MCF 10A (cell line): ENCODE results near the gene HSD11B2. TPM values are rescaled to one million over a fixed set of nuclear protein-coding genes. Genes with fewer than 3 reads are reported as not detected.
A peak's percentile ranks its signal among the peaks of the same experiment; 100 is the strongest.

Experiments used
- BruUV-seq: library from RNA; stranded (reverse); fragments of 400-500 nt; replicated peaks from 2 replicates; lab custom pipeline; 2021; lab: Mats Ljungman, UMichigan
- CTCF ChIA-PET: fragments of 300-600 bp; sonication (Branson Sonifier 250); formaldehyde crosslinking; extraction: SDS; loops from one replicate; lab custom pipeline; 2021; ENCODE audit warnings: antibody characterized with exemption, inconsistent platforms; lab: Yijun Ruan, JAX
- POLR2A ChIA-PET: fragments of 300-600, 350-650 bp; sonication (Branson Sonifier 250); formaldehyde crosslinking; extraction: SDS; loops from one replicate; lab custom pipeline; 2020; ENCODE audit warnings: antibody characterized with exemption, inconsistent platforms; lab: Yijun Ruan, JAX
- DNase-seq: peaks from one replicate; pipeline ENCODE4 v3.0.0-alpha.2; 2018; ENCODE audit not compliant: unreplicated experiment
- H3K27ac Mint-ChIP-seq: one replicate; pipeline ENCODE4 v1.8.0; 2022; ENCODE audit warnings: mild to moderate bottlenecking, low read depth, mixed read lengths; ENCODE audit not compliant: unreplicated experiment
- H3K27me3 Mint-ChIP-seq: one replicate; pipeline ENCODE4 v1.8.0; 2022; ENCODE audit warnings: mixed read lengths; ENCODE audit not compliant: insufficient read depth, unreplicated experiment
- H3K36me3 Mint-ChIP-seq: one replicate; pipeline ENCODE4 v1.8.0; 2022; ENCODE audit warnings: mild to moderate bottlenecking, moderate library complexity, mixed read lengths; ENCODE audit not compliant: insufficient read depth, unreplicated experiment
- H3K4me1 Mint-ChIP-seq: one replicate; pipeline ENCODE4 v1.8.0; 2022; ENCODE audit warnings: mixed read lengths; ENCODE audit not compliant: insufficient read depth, unreplicated experiment
- H3K4me3 Mint-ChIP-seq: one replicate; pipeline ENCODE4 v1.8.0; 2022; ENCODE audit warnings: mild to moderate bottlenecking, moderate library complexity, mixed read lengths; ENCODE audit not compliant: unreplicated experiment
- H3K9me3 Mint-ChIP-seq: one replicate; pipeline ENCODE4 v1.8.0; 2022; ENCODE audit warnings: mixed read lengths; ENCODE audit not compliant: unreplicated experiment
- intact Hi-C: fragments of 100-400 bp; cut with micrococcal nuclease; formaldehyde crosslinking; loops from 2 replicates; pipeline ENCODE4 v1.14.1; 2022
- total RNA-seq: library from RNA; stranded (reverse); gene quantifications from 2 replicates; pipeline ENCODE4 v1.2.3, GENCODE V29; 2022
- TF ChIP-seq, protein P1 (sequence below): fragments of 200-600 bp; IDR thresholded peaks from one replicate; pipeline ENCODE4 v1.8.0; 2022; ENCODE audit warnings: antibody characterized with exemption, mild to moderate bottlenecking; ENCODE audit not compliant: unreplicated experiment

HSD11B2 gene
- total RNA-seq, 1 experiment from 2014 or later: 0.86 TPM

DNA sequence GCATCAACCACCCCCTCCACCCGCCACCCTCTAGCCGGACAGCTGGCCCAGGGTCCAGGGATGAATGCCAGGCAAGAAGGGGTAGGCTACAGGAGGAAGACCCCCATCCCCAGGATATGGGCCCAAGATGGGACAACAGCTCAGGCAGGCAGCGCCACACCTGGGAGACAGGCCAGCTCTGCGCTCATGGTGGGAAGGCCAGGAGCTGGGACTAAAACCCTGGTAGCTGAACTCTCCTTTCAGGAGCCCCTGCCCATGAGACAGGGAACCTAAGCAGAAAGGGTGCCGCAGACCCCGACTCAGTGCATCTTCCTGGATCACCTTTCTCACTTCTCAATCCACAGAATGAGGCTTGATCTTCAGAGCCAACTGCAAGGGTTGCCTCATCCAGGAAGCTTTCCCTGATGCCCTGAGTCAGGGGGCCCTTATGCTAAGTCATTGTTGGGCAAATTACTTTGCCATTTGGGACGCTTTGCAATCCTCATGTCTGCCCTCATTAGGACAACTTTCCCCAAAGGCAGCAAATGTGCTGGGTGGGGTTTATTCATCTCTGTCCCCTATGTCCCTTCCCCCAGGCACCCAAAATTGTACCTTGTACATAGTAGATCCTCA, 23.6 kb upstream of the HSD11B2 start:
- ChIA-PET CTCF (interaction anchor here (1.5 to 1.8 kb wide), 2 partner anchors 9 to 147 kb away, joined by 4 to 8 read pairs; partner anchors contain the start of gene ZDHHC1), POLR2A (no interaction called here)
- intact Hi-C loops: no loop called here
- Mint-ChIP-seq H3K4me1 (peaks cover 5% of the 10 kb centered on the region), H3K27me3 (no peaks in the 10 kb centered on the region), H3K9me3 (no peaks in the 10 kb centered on the region), H3K36me3 (no peaks in the 10 kb centered on the region), H3K4me3 (no peak overlapping the region), H3K27ac (no peak overlapping the region)
- BruUV-seq: no TSS peak
- TF ChIP-seq, protein P1, sequence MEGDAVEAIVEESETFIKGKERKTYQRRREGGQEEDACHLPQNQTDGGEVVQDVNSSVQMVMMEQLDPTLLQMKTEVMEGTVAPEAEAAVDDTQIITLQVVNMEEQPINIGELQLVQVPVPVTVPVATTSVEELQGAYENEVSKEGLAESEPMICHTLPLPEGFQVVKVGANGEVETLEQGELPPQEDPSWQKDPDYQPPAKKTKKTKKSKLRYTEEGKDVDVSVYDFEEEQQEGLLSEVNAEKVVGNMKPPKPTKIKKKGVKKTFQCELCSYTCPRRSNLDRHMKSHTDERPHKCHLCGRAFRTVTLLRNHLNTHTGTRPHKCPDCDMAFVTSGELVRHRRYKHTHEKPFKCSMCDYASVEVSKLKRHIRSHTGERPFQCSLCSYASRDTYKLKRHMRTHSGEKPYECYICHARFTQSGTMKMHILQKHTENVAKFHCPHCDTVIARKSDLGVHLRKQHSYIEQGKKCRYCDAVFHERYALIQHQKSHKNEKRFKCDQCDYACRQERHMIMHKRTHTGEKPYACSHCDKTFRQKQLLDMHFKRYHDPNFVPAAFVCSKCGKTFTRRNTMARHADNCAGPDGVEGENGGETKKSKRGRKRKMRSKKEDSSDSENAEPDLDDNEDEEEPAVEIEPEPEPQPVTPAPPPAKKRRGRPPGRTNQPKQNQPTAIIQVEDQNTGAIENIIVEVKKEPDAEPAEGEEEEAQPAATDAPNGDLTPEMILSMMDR: no peak
- DNase-seq: no peak

DNA sequence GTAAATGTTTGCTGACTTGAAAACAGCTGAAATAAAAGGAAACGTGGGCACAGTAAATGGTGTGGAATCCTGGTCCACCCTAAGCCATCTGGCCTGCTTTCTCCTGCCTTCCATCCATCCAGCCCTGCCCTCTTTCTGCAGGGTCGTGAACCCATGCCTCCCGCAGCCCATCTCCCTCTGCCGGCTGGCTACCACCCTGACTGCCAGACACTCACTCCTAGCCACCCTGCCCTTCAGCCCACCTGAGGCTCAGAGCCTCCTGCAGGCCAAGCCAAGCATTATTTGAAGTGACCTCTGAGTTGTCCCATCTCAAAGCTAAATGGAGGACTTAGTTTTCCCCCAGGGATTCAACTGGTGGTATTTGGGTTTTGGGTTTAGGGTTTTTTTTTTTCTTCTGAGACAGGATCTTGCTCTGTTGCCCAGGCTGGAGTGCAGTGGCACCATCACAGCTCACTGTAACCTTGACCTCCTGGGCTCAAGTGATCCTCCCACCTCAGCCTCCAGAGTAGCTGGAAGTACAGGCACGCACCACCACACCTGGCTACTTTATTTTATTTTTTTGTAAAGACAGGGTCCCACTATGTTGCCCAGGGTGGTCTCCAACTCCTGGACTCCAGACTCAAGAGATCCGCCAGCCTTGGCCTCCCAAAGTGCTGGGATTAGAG, 23.0 kb upstream of the HSD11B2 start:
- H3K27me3 Mint-ChIP-seq: no peaks in the 10 kb centered on the region
- H3K4me1 Mint-ChIP-seq: peaks cover 5% of the 10 kb centered on the region
- ChIA-PET CTCF (interaction anchor here (0.6 to 1.8 kb wide), 4 partner anchors 9 to 180 kb away, joined by 3 to 8 read pairs (median 4); partner anchors contain the start of gene ZDHHC1), POLR2A (interaction anchor here (0.8 kb wide), 1 partner anchor 24 kb away, joined by 3 read pairs; no protein-coding TSS in a partner anchor)
- no peak overlapping the region for H3K4me3 Mint-ChIP-seq
- H3K27ac Mint-ChIP-seq: no peak overlapping the region
- no peaks in the 10 kb centered on the region for H3K9me3 Mint-ChIP-seq
- no peak for DNase-seq
- intact Hi-C loops: no loop called here
- TF ChIP-seq, protein P1: no peak
- H3K36me3 Mint-ChIP-seq: no peaks in the 10 kb centered on the region
- no TSS peak for BruUV-seq

DNA sequence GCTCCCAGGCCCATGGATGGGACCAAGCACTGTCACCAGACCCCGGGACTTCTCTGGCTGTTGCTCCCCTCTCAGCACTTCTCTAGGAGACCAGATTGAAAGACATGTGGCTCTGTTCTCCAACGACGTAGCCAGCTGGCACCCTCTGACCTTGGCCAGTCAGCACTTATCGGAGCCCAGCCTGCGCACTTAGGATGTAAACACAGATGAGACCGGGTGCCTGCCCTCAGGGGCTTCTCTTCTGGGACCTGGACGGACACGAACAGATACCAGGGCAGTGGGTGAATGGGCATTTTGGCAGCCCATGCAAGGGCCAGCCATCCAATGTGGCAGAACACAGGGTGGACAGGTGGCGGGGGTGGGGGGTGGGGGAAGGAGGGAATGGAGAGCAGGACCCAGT, 21.3 kb upstream of the HSD11B2 start:
- no peak for DNase-seq

DNA sequence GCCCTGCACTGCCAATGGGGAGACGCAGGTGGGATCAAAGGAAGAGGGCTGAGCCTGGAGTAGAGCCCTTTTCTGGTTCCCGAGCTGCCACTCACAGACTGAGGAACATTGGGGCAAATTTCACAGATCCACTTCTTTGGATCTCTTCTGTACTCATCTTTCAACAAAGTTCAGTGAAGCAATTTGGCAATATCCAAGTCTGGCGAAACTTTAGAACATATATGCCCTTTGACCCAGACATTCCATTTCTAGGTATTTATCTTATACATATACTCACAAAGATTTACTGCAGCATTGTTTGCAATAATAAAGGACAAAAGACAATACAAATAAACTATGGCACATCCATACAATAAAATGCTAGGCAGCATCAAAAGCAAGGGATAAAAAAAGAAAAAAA, 19.6 kb upstream of the HSD11B2 start:
- no peak for DNase-seq
- Mint-ChIP-seq H3K4me3 (no peak overlapping the region), H3K9me3 (no peaks in the 10 kb centered on the region), H3K27ac (no peak overlapping the region), H3K4me1 (peaks cover 16% of the 10 kb centered on the region), H3K27me3 (no peaks in the 10 kb centered on the region), H3K36me3 (no peaks in the 10 kb centered on the region)
- TF ChIP-seq, protein P1: no peak
- CTCF ChIA-PET: interaction anchor here (2.2 kb wide), 1 partner anchor 151 kb away, joined by 6 read pairs; no protein-coding TSS in a partner anchor
- no TSS peak for BruUV-seq
- intact Hi-C loops: no loop called here
- POLR2A ChIA-PET: no interaction called here

More for the DNA sequence above, 21.3 kb upstream of the HSD11B2 start:
- Mint-ChIP-seq H3K36me3 (no peaks in the 10 kb centered on the region), H3K9me3 (no peaks in the 10 kb centered on the region), H3K27me3 (no peaks in the 10 kb centered on the region), H3K27ac (peak overlapping the region; percentile 66), H3K4me3 (no peak overlapping the region), H3K4me1 (peaks cover 11% of the 10 kb centered on the region)
- ChIA-PET POLR2A (no interaction called here), CTCF (interaction anchor here (0.5 to 1.2 kb wide), 3 partner anchors 36 to 541 kb away, joined by 3 to 4 read pairs (median 4); no protein-coding TSS in a partner anchor)
- intact Hi-C loops: no loop called here
- BruUV-seq: no TSS peak
- TF ChIP-seq, protein P1: no peak
